Measurements from ENCODE around the gene SEMA7A. TPM values are rescaled to one million over a fixed set of nuclear protein-coding genes. Genes with fewer than 3 reads are reported as not detected.

SEMA7A gene
- total and polyA plus RNA-seq, 3 donors from 2014 or later: 80.7 to 220 (median 217) TPM

- WGBS, 2 donors: 50 to 56% methylated on average over 15 to 16 of the region's 16 CpGs
- Histone ChIP-seq H3K27ac (no peak overlapping the region), H3K4me3 (no peak overlapping the region)
These were observed 29.7 kb downstream of the SEMA7A start for GRCh38 chr15:74403991-74404563.

GRCh38 chr15:74403588-74403919, 30.2 kb downstream of the SEMA7A start:
- no peak overlapping the region for H3K4me3 ChIP-seq
- 56 to 71% methylated on average over 6 to 8 of the region's 10 CpGs for WGBS, 2 donors
- DNase-seq: no peak

More at GRCh38 chr15:74403991-74404563, 29.7 kb downstream of the SEMA7A start:
- Histone ChIP-seq H3K27me3 (no peaks in the 10 kb centered on the region), H3K9me3 (no peaks in the 10 kb centered on the region), H3K4me1 (peaks cover 58% of the 10 kb centered on the region), H3K36me3 (ENCODE audit: low read depth, missing control alignments) (no peaks in the 10 kb centered on the region)
- intact Hi-C loops (cut with DNase I; ENCODE audit: low total_unique reads): no loop called here
- TF ChIP-seq POLR2A (IDR thresholded peaks at IDR 0.05): no peak
- TF ChIP-seq CTCF (IDR thresholded peaks at IDR 0.05): no peak
- DNase-seq: peak; percentile 70

GRCh38 chr15:74402873-74403587, 30.7 kb downstream of the SEMA7A start:
- H3K4me1 ChIP-seq: peaks cover 50% of the 10 kb centered on the region
- H3K9me3 ChIP-seq: no peaks in the 10 kb centered on the region
- no peaks in the 10 kb centered on the region for H3K27me3 ChIP-seq
- no peaks in the 10 kb centered on the region for H3K36me3 ChIP-seq (ENCODE audit: low read depth, missing control alignments)
- intact Hi-C loops (cut with DNase I; ENCODE audit: low total_unique reads): no loop called here
- no peak for TF ChIP-seq CTCF (IDR thresholded peaks at IDR 0.05)
- no peak for TF ChIP-seq POLR2A (IDR thresholded peaks at IDR 0.05)
- no peak for DNase-seq
- no peak overlapping the region for H3K27ac ChIP-seq
- H3K4me3 ChIP-seq: no peak overlapping the region
- 60 to 77% methylated on average over 2 to 13 of the region's 13 CpGs for WGBS, 2 donors

More at GRCh38 chr15:74403588-74403919, 30.2 kb downstream of the SEMA7A start:
- intact Hi-C loops (cut with DNase I; ENCODE audit: low total_unique reads): no loop called here
- no peaks in the 10 kb centered on the region for H3K27me3 ChIP-seq
- peaks cover 55% of the 10 kb centered on the region for H3K4me1 ChIP-seq
- TF ChIP-seq CTCF (IDR thresholded peaks at IDR 0.05) (no peak), POLR2A (IDR thresholded peaks at IDR 0.05) (no peak)
- H3K36me3 ChIP-seq (ENCODE audit: low read depth, missing control alignments): no peaks in the 10 kb centered on the region
- no peaks in the 10 kb centered on the region for H3K9me3 ChIP-seq
- H3K27ac ChIP-seq: no peak overlapping the region

GRCh38 chr15:74402337-74402841, 31.4 kb downstream of the SEMA7A start:
- Histone ChIP-seq H3K9me3 (no peaks in the 10 kb centered on the region), H3K4me3 (no peak overlapping the region), H3K27ac (no peak overlapping the region), H3K27me3 (no peaks in the 10 kb centered on the region), H3K36me3 (ENCODE audit: low read depth, missing control alignments) (no peaks in the 10 kb centered on the region), H3K4me1 (peaks cover 43% of the 10 kb centered on the region)
- TF ChIP-seq CTCF (IDR thresholded peaks at IDR 0.05): no peak
- TF ChIP-seq POLR2A (IDR thresholded peaks at IDR 0.05): no peak
- intact Hi-C loops (cut with DNase I; ENCODE audit: low total_unique reads): no loop called here
- 83 to 88% methylated on average over 1 to 5 of the region's 5 CpGs for WGBS, 2 donors
- no peak for DNase-seq
